Activated T-cell treated with anti-CD3 and anti-CD28 coated beads for 4 hours (primary cell): Measurements from ENCODE around the gene CDC42EP5.
"Not testable (repeated sequence)": the region's sequence is repeated elsewhere in the genome, so short reads cannot be mapped to it uniquely, and the experiment has no call there.

Experiments
- DNase-seq: peaks from one replicate; pipeline ENCODE4 v3.0.0-alpha.2; 2020

CDC42EP5 gene

GRCh38 chr19:54489341-54489740, 16.2 kb upstream of the CDC42EP5 start:
- DNase-seq: no peak

DNA sequence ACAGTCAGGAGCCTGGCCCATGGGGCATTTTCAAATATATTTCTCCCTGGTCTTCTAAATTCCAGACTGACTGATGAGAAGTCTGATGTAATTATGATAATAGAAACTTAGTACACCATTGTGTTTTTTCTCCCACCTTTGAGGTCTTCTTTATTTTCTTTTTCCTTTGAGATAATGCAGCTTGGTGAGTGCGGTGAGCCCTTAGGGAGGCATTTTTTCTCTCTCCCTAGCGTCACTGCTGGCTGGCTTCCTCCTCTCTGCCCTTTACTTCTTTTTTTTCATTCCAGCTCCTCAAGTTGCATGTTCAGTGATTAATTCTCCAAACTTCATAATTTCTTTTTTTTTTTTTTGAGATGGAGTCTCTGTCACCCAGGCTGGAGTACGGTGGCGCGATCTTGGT, 12.8 kb upstream of the CDC42EP5 start:
- DNase-seq: no peak

DNA sequence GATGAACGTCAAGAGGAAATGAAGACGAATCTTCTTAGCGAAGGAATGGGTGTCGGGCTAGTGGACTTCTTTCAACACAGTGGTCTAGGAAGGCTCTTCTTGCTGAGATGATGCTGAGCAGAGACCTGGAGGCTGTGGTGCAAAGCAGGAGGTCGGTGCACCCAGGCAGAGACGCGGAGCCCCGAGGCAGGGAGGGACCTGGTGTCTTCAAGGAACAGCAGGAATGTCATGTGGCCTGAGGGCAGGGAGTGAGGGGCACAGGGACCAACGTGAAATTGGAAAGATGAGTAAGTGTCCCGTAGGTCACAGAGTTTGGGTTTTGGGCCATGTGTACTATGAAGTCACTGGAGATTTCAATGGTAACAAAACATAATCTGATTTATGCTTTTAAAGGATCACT, 11.4 kb upstream of the CDC42EP5 start:
- no peak for DNase-seq

DNA sequence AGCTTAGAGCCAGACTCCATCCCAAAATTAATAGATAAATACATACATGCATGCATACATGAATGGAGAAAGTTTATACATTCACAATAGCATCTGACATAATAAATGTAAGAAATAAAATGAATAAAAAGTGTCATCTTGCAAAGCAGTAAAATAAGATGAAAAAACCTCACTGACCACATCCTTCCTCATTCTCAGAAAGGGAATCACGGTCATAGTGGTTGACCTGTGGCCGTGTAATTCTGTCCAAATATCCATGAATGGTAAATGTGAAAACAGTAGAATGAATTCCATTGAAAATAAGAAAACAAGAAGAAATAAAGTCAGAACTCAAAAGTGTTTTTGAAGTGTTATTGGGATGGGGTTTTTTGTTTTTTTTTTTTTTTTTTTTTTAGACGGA, 9.8 kb upstream of the CDC42EP5 start:
- DNase-seq: no peak

DNA sequence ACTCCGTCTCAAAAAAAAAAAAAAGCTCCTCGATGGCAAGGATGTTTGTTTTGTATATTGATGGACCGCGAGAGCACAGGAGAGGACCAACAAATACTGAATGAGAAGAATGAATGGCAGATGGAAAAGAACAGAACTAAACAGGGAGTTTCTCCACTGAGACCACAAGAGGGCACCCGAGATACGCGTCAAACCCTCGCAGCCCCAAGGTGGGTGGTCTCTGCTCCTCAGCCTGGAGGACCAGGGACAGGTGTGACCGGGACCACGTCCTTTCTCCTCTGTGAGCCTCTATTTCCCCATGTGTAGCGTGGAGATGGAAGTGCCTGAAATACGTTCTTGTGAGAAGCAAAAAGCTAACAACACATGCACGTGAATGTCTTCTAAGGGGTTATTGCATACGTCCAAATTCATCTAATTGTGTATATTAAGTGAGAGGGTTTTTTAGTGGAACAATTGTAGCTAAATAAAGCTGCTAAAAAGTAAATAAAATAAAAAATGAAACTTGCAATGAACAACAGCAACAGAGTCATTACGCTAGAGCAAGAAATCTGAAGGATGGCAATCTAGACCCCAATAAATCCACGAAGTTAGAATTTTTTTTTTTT, 8.3 kb upstream of the CDC42EP5 start:
- peak; percentile 33 for DNase-seq

GRCh38 chr19:54480051-54480450, 7.0 kb upstream of the CDC42EP5 start:
- DNase-seq: no peak

DNA sequence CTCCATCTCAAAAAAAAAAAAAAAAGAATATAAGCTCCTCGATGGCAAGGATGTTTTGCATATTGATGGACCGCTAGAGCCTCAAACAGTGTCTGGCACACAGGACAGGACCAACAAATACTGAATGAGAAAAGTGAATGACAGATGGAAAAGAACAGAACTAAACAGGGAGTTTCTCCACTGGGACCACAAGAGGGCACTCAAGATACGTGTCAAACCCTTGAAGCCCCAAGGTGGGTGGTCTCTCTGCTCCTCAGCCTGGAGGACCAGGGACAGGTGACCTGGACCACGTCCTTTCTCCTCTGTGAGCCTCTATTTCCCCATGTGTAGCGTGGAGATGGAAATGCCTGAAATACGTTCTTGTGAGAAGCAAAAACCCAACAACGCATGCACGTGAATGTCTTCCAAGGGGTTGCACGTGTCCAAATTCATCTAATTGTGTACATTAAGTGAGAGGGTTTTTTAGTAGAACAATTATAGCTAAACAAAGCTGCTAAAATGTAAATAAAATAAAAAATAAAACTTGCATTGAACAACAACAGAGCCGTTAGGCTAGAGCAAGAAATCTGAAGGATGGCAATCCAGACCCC, 5.7 kb upstream of the CDC42EP5 start:
- DNase-seq: no peak

DNA sequence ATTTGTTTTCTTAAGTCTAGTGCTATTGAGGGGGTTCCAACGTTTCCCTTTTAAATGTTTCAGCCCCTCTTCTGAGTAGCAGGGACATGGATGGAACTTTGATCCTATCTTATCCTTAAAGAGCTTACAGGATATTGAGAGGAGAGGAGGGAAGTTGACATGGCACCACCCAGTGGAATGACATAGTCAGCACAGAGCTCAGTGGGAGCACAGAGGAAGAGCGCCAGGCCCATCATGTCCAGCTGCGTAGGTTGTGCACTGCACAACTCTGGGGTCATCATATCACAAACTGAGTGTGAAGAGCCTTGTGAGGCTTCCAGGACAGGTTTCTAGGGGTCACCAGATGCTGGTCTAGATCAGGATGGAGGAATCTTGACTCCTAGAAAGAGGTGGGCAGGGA, 4.6 kb upstream of the CDC42EP5 start:
- no peak for DNase-seq

GRCh38 chr19:54475706-54476105, 2.6 kb upstream of the CDC42EP5 start:
- DNase-seq: no peak

GRCh38 chr19:54473892-54474372, 836 bp upstream of the CDC42EP5 start:
- no peak for DNase-seq

DNA sequence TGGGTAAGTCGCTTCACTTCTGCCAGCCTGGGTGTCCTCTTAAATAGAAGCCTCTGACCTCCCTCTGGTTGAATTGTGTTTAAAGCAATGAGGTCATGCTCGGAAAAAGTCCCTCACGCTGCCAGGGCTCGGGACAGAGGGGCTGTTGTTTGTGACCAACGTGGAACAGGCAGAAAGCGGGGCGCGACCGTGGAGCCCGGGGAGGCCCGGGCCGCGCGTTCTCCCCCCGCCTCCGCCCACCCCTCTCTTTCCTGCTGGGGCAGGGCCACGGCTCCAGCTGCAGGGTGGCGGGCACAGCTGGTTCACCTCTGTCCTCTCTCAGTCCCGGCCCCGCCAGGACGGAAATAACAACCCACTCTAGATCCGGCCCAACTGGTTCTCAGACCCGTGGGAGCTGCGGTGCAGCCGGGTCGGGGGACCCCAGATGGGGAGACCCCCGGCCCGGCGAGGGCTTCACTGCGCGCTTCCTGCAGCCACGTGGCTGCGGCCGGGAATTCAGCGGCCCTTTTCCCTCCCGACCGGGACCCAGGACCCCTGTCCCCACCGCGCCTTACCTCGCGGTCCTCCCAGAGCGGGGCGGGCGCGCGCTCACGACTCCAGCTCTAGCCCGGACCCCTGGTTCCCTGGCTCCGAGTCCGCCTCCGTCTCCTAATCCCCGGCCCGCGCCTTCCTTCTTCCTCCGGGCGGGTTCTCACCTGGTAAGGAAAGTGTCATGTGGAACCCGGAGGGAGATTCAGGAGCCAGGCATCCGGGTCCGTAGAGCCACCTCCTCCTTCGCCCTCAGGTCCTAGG, 1.9 kb downstream of the CDC42EP5 start:
- DNase-seq: no peak

DNA sequence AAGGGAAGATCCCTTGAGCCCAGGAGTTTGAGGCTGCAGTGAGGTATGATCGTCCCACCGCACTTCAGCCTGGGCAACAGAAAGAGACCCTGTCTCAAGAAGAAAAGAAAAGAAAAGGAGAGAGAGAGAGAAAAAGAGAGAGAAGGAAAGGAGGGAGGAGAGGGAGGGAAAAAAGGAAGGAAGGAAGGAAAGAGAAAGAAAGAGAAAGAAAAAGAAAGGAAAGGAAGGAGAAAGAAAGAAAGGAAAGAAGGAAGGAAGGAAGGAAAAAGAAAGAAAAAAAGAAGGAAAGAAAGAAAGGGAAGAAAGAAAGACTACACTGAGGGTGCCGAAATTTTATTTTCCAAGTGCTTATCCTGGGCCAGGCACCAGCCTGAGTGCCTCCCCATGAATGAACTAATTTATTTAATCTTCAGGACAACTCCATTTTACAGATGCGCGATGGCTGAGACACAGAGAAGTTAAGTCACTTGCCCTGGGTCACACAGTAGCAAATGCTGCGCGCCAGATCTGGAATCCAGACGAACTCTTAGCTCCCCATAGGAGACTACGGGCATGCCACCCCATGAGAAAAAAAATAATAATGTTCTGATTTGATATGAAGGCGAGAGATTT, 2.7 kb downstream of the CDC42EP5 start:
- DNase-seq: no peak

GRCh38 chr19:54469496-54469934, 3.6 kb downstream of the CDC42EP5 start:
- no peak for DNase-seq

DNA sequence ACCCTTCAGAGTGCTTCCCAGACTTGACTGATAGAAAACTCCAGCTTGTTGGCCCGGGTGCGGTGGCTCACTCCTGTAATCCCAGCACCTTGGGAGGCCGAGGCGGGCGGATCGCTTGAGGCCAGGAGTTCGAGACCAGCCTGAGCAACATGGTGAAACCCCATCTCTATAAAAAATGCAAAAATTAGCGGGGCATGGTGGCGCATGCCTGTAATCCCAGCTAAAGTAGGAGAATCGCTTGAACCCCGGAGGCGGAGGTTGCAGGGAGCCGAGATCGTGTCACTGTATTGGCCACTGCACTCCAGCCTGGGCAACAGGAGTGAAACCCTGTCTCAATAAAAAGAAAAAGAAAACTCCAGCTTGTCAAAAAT, 7.0 kb downstream of the CDC42EP5 start:
- DNase-seq: not testable (repeated sequence)

DNA sequence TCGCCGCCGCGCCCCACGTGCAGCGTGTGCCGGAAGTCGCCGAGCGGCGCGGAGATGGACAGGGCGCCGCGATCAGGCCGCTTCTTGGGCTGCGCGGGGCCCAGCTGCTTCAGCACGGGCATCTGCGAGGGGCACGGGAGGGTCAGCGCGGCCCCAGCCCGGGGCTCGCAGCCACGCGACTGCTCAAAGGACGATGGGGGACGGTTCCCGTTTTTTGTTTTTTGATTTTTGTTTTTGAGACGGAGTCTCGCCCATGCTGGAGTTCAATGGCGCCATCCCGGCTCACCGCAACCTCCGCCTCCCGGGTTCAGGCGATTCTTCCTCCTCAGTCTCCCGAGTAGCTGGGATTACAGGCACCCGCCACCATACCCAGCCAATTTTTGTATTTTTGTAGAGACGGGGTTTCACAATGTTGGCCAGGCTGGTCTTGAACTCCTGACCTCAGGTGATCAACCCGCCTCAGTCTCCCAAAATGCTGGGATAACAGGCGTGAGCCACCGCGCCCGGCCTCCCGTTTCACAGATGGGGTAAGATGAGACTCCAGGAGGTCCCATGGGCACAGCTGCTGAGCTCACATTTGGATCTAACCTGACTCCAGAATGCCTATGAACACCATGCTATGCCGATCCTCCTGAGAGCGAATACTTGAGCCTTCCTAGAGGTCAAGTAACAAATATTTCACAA, 7.5 kb downstream of the CDC42EP5 start:
- no peak for DNase-seq

DNA sequence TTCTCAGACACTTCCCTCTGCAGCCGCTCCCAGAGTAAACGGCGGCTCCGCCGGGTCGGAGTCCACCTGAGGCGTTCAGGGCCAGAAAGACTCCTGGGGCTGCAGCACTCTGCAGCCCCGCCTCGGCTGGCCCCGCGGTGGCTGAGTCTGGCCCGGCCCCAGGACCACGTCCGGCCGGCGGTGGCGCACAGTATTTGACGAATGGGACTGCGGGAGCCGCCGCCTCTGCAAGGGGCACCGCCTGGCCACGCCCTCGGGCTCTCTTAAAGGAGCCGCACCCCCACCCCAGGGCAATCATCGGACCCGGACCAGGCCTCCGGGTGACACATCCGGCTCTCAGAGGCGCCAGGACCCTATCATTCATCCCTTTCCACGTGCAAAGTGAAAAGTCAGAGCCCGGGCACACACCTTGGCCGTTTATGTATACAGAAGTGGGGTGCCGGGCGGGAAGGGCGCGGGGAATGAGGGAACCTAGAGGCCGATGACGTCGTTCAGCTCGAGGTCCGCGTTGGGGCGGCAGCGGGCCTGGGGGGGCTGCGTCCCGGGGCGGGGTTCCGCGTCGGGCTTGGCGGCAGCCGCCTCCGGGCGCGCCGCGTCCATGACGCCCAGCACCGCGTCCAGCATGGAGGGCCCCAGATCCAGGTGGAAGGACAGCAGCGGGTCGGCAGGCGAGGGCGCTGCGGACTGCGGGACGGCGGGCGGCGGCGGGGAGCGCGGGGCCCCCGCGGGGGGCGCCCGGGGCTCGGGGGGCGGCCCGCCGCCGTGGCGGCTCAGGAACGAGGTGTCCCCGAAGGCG, 8.3 kb downstream of the CDC42EP5 start:
- peak; percentile 34 for DNase-seq

GRCh38 chr19:54464044-54464629, 9.0 kb downstream of the CDC42EP5 start:
- DNase-seq: peak; percentile 71

GRCh38 chr19:54463531-54464043, 9.5 kb downstream of the CDC42EP5 start, which contains the start of gene LENG9:
Gene LENG9, minus strand, starts transcription at chr19:54463778. Its CDS starts 252 bp downstream, at chr19:54463526.
- DNase-seq: peak; percentile 91

DNA sequence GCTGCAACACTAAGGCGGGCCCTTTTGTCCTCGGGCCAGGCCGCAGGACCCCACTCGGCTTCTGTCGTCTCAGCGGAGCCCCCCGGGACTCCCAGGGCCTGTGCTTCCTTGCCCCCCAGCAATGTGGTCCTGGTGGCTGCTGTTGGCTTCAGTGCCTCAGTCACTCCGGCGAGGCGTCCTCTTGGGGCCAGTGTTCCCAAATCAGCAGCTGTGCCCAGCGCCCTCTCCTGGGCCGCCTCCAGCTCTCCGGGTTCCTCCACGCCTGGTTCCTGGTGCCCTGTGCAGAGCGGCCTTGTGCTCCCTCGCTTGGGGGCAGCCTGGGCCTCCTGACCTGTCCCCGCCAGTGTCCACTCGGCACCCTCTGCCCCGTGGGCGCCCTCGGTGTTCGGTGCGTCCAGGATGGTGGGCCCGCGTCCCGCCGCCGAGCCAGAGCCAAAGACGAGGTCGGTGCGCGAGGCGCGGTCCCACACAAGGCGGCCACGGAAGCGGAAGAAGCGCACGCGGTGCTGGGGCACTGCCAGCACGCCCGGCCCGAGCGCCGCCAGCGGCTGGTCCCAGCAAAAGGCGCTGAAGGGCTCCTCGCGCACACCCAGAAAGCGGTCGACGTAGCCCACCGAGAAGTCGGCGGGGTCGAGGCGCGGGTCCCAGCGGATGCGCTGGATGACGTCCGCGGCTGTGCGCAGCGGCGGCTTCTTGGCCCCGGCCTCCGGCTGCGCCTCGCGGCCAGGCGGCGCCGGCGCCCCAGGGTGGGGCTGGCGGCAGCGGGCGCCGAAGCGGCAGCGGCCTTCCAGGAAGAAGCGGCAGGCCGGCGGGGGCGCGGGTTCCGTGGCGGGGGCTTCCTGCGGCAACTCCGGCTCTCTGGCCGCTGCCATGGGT, 10.2 kb downstream of the CDC42EP5 start:
- DNase-seq: peak; percentile 50

DNA sequence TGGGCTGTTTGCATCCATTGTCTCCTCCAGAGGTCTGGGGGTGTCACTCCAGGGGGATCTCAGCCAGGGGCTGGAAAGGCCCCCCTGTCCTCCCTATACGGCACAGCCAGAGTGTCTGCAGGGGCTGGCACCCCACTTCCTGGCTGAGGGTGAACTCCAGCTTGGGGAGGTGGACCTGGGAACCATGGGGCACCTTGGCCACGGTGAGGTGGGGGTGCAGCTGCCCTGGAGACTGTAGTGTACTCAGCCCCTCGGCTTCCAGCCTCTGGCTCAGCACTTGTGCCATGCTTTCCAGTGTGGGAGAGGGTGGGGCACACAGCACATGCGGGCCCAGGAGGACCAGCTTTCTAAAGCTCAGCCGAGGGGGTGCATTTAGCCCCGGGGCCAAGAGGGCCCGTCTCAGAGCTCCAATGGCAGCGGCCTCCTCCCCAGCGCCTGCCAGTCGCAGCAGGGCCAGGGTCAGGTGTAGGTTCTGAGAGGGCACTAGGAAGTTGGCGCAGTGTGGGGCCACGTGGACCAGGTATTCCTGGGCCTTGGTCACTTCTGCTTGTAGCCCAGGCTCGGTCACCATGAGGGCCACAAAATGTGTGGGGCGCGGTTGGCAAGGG, 10.9 kb downstream of the CDC42EP5 start:
- DNase-seq: no peak
